Kidney (tissue), 14 donors: Measurements from ENCODE around the gene DST. TPM values are rescaled to one million over a fixed set of nuclear protein-coding genes. Genes with fewer than 3 reads are reported as not detected.
"Not testable (repeated sequence)": the region's sequence is repeated elsewhere in the genome, so short reads cannot be mapped to it uniquely, and the experiment has no call there.

ENCODE experiments used
- DNase-seq, 5 donors: peaks; one replicate each; pipeline ENCODE4 v3.0.0-alpha.2; 2013 to 2020
- FAIRE-seq: peaks from 2 replicates; lab custom pipeline; 2012; peaks lifted over from hg19 to GRCh38; lab: Jason Lieb, UNC
- H3K27ac ChIP-seq, 2 donors: one replicate each; pipeline ENCODE4 v1.7.0; 2013; ENCODE audit warnings: low read depth in 2 of 2, low read length in 2 of 2, inconsistent platforms in 1 of 2
- H3K27me3 ChIP-seq: one replicate; pipeline ENCODE4 v1.7.1; 2013; ENCODE audit warnings: low read length, inconsistent platforms; ENCODE audit not compliant: control insufficient read depth, insufficient read depth
- H3K36me3 ChIP-seq, 3 donors: one replicate each; pipeline versions ENCODE4 v1.7.0 to v1.7.1; 2013; ENCODE audit warnings: low read length in 3 of 3, control low read depth in 1 of 3, inconsistent platforms in 1 of 3; ENCODE audit not compliant: insufficient read depth in 3 of 3, control insufficient read depth in 2 of 3
- H3K4me1 ChIP-seq, 3 donors: one replicate each; pipeline versions ENCODE4 v1.7.0 to v1.7.1; 2013; ENCODE audit warnings: low read length in 3 of 3, inconsistent platforms in 1 of 3, low read depth in 1 of 3; ENCODE audit not compliant: control insufficient read depth in 2 of 3, insufficient read depth in 2 of 3
- H3K4me3 ChIP-seq, 3 donors: one replicate each; pipeline versions ENCODE4 v1.7.0 to v1.8.1; 2013; ENCODE audit warnings: low read length in 3 of 3, control low read depth in 1 of 3, inconsistent platforms in 1 of 3
- H3K9ac ChIP-seq, 3 donors: one replicate each; pipeline versions ENCODE4 v1.7.0 to v1.7.1; 2013; ENCODE audit warnings: low read length in 3 of 3, control low read depth in 1 of 3, inconsistent platforms in 1 of 3
- H3K9me3 ChIP-seq, 3 donors: one replicate each; pipeline versions ENCODE4 v1.7.0 to v1.7.1; 2013; ENCODE audit warnings: low read length in 3 of 3, control low read depth in 1 of 3, inconsistent platforms in 1 of 3; ENCODE audit not compliant: control insufficient read depth in 2 of 3, insufficient read depth in 1 of 3
- intact Hi-C: fragments of 100-400 bp; cut with DNase I; formaldehyde crosslinking; loops from one replicate; pipeline ENCODE4 v1.11.1; 2022
- polyA plus RNA-seq: library from polyadenylated mRNA; stranded (reverse); fragments of 350-450 nt; fragmentation: Illumina TruSeq; extraction: RNeasy Lipid Tissue Mini Kit (QIAGEN cat#74804); gene quantifications from one replicate; pipeline ENCODE4 v1.2.3, GENCODE V29; 2014; ENCODE audit warnings: low read depth, low replicate concordance; ENCODE audit not compliant: insufficient read depth
- total RNA-seq: library from RNA; stranded (reverse); fragmentation: NEBNext Ultra II Directional; extraction: Animal tissue kit (Norgen Biotek cat#: 25700); gene quantifications from one replicate; pipeline ENCODE4 v1.2.1, GENCODE V29; 2021
- TF ChIP-seq, protein P1 (sequence below): IDR thresholded peaks from 3 replicates; pipeline ENCODE4 v1.5.1; 2012; ENCODE audit warnings: mild to moderate bottlenecking, moderate library complexity, borderline replicate concordance; ENCODE audit not compliant: insufficient read depth; ENCODE audit errors: extremely low read depth
- donor health status: control.
- donor health status: control.
- donor health status: control.
- donor health status: control.
- donor health status: control.
- donor health status: DM: yes; HTN: yes; CAD: no.
- donor health status: Normal renal cell carcinoma (clear cell type).

Gene DST
- total and polyA plus RNA-seq, 2 donors from 2014 or later: 68.2 to 259 TPM

- H3K9ac ChIP-seq: no peak overlapping the region
- FAIRE-seq: peak; percentile 88
- no peaks in the 10 kb centered on the region for H3K36me3 ChIP-seq
- intact Hi-C loops: loop anchor here (10.0 kb wide), 1 partner anchor 216 kb away; no protein-coding TSS in a partner anchor
- TF ChIP-seq, protein P1, sequence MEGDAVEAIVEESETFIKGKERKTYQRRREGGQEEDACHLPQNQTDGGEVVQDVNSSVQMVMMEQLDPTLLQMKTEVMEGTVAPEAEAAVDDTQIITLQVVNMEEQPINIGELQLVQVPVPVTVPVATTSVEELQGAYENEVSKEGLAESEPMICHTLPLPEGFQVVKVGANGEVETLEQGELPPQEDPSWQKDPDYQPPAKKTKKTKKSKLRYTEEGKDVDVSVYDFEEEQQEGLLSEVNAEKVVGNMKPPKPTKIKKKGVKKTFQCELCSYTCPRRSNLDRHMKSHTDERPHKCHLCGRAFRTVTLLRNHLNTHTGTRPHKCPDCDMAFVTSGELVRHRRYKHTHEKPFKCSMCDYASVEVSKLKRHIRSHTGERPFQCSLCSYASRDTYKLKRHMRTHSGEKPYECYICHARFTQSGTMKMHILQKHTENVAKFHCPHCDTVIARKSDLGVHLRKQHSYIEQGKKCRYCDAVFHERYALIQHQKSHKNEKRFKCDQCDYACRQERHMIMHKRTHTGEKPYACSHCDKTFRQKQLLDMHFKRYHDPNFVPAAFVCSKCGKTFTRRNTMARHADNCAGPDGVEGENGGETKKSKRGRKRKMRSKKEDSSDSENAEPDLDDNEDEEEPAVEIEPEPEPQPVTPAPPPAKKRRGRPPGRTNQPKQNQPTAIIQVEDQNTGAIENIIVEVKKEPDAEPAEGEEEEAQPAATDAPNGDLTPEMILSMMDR: peak; percentile 58
- H3K9me3 ChIP-seq: no peaks in the 10 kb centered on the region
- DNase-seq: peak in 2 of 5 donors; percentile 25 to 54
- H3K27ac ChIP-seq: no peak overlapping the region
- no peaks in the 10 kb centered on the region for H3K27me3 ChIP-seq
- no peaks in the 10 kb centered on the region for H3K4me1 ChIP-seq
- H3K4me3 ChIP-seq: no peak overlapping the region
Observed at GRCh38 chr6:56570413-56571359, 72.0 kb downstream of the DST start.

GRCh38 chr6:56567501-56567900 lies 75.2 kb downstream of the DST start:
- Histone ChIP-seq H3K9me3 (no peaks in the 10 kb centered on the region), H3K36me3 (no peaks in the 10 kb centered on the region), H3K27me3 (no peaks in the 10 kb centered on the region), H3K4me1 (no peaks in the 10 kb centered on the region), H3K27ac (no peak overlapping the region), H3K4me3 (no peak overlapping the region), H3K9ac (no peak overlapping the region)
- DNase-seq (no peak), FAIRE-seq (no peak)
- intact Hi-C loops: no loop called here
- TF ChIP-seq, protein P1: no peak

DNA sequence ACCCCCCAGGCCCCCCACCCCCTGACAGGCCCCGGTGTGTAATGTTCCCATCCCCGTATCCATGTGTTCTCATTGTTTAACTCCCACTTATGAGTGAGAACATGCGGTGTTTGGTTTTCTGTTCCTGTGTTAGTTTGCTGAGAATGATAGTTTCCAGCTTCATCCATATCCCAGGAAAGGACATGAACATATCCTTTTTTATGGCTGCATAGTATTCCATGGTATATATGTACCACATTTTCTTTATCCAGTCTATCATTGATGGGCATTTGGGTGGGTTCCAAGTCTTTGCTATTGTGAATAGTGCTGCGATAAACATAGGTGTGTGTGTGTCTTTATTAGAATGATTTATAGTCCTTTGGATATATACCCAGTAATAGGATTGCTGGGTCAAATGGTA lies 80.0 kb downstream of the DST start:
- H3K36me3 ChIP-seq, H3K9ac ChIP-seq, H3K27me3 ChIP-seq, intact Hi-C loops, H3K4me1 ChIP-seq, H3K27ac ChIP-seq, H3K4me3 ChIP-seq, FAIRE-seq, H3K9me3 ChIP-seq, DNase-seq: not testable (repeated sequence)

- TF ChIP-seq, protein P1: no peak
- intact Hi-C loops: no loop called here
- H3K9me3 ChIP-seq: no peaks in the 10 kb centered on the region
- H3K27me3 ChIP-seq: no peaks in the 10 kb centered on the region
- no peak for FAIRE-seq
- H3K9ac ChIP-seq: no peak overlapping the region
- H3K4me1 ChIP-seq: no peaks in the 10 kb centered on the region
- no peak for DNase-seq
- no peak overlapping the region for H3K27ac ChIP-seq
- H3K36me3 ChIP-seq: peaks cover 0 to 8% (median 3%) of the 10 kb centered on the region in 3 donors
- no peak overlapping the region for H3K4me3 ChIP-seq
Observed at GRCh38 chr6:56556751-56557540, 85.7 kb downstream of the DST start.
